HK-2 (cell line): Measurements from ENCODE around the gene TPRN.

Experiments
- DNase-seq: peaks from one replicate; pipeline ENCODE4 v3.0.0-alpha.2; 2018; ENCODE audit not compliant: unreplicated experiment

Gene TPRN

DNA sequence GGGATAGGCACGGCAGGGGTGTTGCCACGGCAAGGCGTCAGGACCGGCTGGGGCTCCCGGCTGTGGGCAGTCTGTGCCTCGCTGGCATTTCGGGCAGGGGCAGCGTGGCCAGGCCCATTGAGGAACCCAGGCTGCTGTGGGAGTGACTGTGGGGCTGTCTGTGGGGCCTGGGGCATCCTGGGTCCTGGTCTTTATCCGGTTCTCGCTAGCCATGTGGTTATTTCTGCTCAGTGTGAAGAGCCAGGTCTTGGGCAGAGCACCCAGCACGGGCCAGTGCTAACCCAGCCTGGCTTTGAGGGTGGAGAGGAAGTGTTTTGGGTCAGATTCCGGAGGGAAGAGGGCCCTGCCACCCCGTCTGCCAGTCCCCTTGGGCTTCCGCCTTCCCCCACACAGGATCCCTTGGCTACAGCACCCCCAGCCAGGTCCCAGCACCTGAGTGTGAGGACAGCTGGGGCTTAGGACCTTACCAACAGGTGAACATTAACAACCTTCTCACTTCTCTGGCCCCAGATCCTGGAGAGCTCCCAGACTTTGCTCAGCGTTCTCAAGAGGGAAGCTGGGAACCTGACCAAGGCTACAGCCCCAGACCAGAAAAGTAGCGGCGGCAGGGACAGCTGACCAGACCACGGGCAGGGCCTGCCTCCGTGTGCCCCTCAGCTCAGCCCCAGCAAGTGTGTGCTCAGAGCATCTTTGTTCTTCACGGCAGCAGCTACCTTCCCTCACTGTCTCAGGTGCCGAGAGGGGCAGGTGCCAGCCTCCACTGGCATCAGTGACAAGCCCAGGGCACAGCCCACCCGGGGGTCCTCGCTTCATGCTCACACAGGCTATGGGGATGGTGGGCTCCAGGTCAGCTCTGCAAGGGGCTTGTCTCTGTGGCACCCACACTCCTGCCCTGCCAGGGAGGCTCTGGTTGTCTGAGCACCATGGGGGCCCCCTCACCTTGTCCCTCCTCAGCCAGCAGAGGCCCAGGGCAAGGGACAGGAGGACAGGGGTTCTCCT, 10.9 kb downstream of the TPRN start:
- no peak for DNase-seq

DNA sequence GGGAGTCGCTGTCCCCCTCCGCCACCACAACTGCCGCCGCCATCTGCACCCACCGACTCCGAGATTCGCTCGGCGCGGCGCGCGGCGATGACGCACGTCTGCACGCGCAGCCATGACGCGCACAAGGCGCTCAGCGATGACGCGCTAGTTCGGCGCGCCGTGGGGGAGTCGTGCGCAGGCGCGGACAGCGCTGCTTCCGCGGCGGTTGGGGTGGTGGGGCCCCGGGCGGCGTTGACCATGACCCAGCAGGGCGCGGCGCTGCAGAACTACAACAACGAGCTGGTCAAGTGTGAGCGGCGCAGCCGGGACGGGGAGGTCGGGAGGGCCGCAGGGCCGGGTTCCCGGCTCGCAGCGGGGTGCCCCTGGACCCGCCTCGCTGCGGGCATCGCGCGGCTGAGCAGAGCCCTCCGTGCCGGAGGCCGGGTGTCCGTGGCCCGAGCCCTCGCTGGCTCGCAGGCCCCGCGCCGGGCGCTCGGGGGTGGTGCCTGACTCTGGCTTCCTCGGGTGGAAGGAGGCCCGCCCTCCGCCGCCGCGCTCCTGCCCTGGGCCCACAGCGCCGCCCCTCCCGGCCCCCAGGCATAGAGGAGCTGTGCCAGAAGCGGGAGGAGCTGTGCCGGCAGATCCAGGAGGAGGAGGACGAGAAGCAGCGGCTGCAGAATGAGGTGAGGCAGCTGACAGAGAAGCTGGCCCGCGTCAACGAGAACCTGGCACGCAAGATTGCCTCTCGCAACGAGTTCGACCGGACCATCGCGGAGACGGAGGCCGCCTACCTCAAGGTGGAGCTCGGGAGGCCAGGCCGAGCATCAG, 11.8 kb downstream of the TPRN start, which contains the start of the genes ANAPC2 and SSNA1:
TSS of gene ANAPC2 (minus strand) at position 71 of the 807 bp plus-strand sequence. CDS start at position 43, 28 bp downstream.
TSS of gene SSNA1 (plus strand) at position 187 of the 807 bp plus-strand sequence. CDS start at position 238, 51 bp downstream.
- peak; percentile 95 for DNase-seq

DNA sequence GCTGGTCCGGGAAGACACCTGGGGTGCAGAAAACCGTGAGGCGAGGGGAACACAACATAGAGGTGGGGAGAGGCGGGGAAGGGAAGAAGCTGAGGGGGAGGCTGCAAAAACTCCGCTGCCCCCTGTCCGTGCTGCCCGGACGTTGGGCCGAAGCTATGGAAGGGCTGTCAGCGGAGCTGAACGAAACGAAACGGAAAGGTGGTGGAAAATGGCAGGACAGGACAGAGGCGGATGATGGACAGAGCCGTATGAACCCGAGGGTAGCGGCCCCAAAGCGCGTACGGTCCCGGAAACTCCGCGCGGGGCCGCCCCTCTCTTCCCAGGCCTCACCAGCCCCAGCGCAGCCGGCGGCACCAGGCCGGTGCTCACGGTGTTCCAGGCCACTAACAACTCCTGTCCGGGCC, 12.5 kb downstream of the TPRN start:
- no peak for DNase-seq

DNA sequence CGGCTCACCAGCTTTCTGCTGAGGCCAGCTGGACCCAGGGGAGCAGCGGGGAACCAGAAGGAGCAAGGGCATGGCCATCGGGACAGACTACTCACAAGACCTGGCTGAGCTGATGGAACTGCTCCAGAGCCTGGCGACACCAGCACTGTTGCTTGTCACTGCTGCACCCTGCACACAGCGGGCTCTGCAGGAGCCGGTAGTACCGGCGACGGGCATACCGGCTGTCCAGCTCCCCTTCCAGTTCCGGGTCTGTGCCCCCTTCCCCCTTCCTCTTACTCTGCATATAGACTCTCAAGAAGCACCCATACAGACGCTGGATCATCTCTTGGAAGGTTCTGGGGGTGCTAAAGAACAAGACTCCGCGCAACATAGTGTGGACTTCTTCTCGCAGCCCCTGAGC, 13.2 kb downstream of the TPRN start:
- DNase-seq = no peak

DNA sequence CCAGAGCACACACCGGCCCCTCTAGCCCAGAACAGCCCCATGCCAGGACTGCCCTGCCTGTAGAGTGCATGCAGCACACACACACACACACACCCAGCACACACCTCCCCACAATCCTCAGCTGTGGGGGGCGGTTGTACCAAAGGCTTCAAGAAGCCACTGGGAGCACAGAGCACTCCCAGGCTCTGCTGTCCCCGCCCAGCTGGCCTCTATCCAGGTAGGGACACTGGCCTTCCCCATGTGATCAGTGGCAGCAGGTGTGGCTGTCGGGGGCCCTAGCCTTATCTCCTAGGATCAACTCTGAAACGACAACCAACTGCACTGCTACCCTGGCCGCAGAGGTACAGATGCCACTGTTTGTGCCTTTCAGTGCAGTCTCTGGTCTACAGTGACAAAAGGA, 14.2 kb downstream of the TPRN start:
- no peak for DNase-seq

DNA sequence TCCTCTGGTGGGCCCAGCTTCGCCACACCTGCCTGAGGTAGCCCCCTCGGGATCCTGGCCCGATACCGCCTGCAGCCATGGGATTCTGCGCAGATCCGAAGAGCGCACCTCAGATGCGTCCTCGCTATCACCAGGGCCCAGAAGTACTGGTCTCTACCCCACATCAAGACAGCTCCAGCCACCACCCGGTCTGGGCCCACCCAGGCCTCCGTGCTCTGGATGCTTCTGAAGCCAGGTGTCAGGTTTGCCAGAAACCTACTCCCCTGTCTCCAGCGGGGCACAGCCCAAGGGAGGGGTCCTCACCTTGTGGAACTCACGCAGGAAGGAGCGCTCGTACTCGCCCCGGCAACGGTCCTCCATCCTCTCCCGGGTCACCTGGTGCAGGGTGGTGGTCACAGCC, 14.6 kb downstream of the TPRN start:
- no peak for DNase-seq

DNA sequence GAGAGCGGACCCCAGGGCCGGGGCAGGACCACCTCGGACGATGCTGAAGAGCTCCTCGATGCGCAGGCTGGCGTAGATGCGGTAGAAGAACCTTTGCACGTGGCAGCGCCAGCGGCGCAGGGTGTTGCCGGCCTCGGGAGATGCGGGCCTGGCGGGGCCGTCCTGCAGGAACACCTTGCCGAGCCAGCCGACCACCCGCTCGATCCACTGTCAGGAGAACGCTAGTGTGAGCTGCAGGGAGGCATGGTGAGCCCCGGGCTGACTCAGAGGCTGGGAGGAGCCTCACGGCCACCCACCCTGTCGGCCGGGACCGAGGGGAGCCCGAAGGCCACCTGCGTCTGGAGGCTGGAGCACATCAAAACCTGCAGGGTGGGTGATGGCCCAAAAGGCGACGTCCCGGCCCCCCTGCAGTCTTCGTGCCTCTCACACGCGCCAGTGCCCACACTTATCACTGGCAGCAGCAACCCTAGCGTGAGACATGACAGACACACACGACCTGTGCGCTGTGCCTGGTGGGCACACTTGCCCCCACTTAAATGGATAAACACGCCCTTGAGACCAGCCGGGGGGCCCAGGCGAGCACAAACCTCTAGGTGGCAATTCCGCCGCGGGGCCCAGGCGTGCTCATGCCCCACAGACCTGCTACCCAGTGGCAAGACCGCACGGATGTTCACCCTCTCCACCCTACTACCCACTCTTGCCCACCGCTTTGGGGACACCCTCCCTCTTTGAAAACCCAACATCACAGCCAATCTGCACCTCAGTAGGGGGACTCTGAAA, 15.5 kb downstream of the TPRN start:
- DNase-seq = no peak

DNA sequence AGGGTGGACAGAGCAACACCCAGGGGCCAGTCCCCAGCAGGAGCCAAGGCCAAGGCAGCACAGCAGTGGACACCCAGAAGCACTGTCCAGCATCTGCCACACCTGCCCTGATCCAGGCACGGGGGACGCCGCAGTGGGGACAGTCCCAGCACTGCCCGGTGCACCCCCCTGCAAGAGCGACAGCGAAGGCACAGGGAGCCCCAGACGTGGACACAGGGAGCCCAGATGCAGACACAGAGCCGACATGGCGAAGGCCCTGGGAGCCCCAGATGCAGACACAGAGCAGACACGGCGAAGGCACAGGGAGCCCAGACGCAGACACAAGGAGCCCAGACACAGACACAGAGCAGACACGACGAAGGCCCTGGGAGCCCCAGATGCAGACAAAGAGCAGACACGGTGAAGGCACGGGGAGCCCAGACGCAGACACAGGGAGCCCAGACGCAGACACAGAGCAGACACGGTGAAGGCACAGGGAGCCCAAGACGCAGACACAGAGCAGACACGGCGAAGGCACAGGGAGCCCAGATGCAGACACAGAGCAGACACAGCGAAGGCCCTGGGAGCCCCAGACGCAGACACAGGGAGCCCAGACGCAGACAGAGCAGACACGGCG, 16.5 kb downstream of the TPRN start:
- no peak for DNase-seq

DNA sequence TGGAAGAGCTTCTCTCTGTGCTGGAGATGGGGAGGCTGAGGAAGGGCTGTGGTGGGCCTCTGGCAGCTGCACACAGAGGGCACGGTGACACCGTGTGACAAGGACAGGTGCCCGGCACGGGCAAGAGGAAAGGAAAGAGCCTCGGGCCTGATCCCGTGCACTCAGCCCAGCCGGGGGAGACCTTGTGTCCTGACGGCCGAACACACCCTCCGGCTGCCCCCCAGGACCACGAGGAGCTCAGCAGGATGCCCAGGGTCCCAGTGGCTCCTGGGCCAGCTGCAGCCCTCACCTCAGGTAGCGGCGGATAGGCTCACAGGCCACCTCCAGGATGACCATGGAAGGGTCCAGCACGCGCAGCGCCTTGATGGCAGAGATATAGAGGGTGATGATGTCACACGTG, 17.7 kb downstream of the TPRN start:
- DNase-seq = no peak

DNA sequence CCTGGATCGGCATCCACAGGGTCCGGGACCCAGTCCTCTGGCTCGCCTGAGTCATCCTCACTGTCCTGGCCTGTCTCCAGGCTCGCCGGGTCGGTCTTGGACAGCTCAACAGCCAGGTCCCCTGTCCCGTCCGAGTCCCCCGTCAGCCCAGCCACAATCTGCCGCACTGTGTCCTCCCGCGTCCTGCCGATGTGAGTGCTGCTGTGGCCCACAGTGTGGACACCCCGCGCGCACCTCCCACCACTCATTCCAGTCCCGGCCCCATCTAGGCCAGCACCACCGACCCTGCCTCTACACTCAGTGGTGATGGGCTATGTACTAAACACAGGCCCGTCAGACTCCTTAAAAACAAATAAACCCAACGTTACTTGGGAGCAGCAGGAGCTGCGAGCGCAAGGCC, 18.9 kb downstream of the TPRN start:
- no peak for DNase-seq

DNA sequence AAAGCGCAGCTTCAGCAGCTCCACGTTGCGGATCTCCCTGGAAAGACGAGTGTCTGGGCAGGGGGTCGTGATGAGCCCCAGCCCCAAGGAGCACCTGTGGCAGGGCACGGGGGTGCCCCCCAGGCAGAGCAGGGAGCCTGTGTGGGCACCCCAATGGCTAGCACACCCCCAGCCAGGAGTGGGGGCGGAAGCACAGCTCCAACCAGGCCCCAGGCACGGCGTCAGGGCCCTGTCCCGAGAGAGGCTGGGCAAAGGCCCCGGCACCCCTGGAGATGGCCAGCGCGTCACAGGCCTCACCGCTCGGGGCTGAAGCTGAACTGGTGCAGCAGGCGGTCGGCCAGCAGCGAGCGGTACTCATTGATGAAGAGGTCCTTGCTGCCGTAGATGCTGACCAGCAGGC, 20.1 kb downstream of the TPRN start:
- no peak for DNase-seq

DNA sequence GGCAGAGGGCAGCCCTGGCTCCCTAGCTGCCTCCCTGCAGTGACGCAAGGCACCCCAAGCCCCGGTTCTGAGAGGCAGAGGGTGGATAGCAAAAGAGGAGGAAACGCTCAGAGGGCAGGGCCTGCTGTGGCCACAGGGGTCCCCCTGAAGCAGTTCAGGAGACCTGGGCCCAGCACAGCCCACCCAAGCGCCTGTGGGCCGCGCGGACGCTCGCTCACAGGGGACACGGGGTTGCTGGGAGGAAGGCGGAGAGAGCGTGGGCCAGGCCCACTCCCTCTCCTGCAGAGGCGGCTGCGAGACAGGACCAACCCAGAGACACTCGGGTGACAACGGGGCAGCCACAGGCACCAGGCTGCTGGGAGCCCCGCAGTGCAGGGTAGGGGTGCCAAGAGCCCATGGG, 20.8 kb downstream of the TPRN start:
- DNase-seq = no peak

DNA sequence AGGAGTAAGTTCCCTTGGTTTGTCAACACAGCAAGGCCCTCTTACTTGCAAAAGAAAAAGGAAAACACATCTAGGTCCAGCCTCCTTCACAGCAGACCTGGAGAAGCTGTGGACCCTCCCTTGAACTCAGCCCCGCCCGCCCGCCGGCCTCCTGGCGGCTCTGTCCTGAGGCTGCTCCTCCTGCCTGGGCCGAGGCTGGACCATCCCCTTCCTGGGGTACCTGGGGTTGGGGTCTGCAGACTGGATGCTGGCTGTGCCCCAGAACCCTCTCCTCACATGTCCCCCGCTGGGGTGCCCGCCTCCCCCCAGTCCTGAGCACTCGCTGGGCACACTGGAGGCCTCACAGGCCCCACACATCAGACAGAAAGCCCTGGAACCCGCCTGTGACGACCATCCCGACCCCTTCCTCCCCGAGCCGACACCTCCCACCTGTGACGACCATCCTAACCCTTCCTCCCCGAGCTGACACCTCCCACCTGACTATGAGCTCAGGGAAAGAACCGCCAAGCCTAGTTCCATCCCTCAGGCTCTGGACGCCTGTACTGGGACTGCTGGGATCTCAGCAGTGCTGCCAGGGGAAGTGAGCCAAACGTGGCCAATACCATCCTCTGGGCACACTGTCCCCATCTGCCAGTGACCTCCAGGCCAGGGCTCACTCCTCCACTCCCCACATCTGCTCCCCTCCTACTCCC, 21.5 kb downstream of the TPRN start:
- no peak for DNase-seq

DNA sequence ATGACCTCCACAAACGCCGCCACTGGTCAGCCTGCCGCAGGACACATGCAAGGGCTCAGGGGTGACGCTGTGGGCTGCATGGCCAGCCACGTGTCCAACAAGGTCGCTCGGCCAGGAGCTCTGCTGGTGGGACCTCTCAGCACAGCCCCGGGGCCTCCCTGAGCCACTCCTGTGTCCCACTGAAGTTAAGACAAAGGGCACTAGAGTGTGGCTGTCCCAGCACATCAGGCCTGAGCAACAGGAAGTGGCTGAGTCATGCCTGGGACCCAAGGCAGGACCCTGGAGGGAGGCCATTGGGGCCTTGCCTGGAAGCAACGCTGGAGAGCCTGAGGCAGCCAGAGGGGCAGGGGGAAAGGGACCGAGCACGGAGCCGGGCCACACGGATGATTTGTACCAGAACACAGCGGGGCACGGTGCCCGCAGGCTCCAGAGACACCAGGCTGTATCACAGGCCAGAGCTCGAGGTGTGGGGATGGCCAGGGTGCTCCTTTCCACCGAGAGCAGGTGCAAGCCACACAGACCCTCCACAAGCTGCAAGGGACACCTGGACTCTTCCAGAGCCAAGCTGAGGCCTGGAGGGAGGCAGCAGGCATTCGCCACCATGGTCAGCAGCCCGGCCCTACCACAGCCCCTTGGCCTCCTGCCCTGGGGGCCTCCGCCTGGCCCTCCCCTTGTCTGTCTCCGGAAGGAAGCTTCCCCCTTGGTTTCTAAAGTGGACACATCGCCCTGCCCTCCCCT, 22.2 kb downstream of the TPRN start:
- DNase-seq = peak; percentile 47

DNA sequence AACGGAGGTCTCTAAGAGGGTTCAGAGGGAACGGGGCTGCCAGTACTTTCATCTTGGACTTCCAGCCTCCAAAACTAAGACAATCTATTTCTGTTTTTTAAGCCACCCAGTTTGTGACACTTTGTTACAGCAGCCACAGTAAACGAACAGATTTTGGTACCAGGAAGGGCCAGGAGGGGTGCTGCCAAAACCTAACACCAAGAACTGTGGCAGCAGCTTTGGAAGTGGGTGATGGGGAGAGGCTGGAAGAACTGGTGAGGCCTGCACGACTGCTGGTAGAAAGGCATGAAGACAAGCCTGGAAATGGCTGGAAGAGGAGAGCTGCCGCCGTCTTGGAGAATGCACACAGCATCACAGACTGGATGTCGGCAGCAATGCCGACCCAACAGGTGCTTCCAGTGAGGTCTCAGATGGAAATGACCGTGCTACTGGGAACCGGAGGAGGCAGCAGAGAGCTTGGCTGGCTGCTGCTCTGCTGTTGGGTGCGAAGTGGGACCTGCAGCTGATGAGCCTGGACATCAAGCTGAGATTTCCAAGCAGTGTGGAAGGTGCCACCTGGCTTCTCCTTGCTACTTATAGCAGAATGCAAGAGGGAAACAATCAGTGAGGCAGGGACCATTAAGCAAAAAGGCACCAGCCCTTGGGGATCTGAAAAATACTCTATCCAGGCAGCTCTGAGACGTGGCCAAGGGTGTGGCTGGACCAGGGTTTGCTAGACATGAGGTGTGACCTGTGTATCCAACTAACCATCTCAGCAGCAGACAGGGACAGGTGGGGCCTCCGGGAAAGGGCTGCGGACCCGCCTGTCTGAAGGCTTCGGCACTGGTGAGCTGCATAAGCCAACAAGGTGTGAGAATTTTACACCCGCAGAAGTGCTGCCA, 24.0 kb downstream of the TPRN start:
- DNase-seq = no peak

DNA sequence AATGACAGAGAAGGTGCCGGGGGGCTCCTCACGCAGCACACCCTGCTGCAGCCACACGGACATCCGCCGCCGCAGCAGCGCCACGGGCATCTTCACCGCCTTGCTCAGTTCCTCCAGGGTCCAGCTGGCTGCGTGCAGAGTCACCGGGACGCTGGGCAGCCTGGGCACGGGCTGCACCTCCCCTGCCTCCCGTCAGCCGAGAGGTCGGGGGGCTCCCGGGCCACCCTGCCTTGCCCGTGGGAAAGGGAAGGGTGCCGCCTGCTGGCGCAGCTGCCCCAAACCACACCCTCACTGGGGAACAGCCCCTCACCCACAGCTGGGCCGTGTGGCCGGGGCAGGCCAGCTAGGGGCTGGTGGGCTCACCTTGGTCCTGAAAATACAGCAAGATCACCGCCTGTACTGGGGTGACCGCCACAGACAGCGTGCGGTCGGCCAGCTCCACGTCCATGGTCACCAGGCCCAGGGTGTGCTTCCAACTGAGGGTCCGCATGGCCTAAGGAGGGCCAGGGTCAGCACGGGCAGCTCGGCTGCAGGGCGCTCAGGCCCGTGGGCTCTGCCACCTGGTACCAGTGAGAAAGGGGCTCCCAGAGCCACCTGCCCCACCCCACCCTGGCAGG, 25.1 kb downstream of the TPRN start:
- no peak for DNase-seq

DNA sequence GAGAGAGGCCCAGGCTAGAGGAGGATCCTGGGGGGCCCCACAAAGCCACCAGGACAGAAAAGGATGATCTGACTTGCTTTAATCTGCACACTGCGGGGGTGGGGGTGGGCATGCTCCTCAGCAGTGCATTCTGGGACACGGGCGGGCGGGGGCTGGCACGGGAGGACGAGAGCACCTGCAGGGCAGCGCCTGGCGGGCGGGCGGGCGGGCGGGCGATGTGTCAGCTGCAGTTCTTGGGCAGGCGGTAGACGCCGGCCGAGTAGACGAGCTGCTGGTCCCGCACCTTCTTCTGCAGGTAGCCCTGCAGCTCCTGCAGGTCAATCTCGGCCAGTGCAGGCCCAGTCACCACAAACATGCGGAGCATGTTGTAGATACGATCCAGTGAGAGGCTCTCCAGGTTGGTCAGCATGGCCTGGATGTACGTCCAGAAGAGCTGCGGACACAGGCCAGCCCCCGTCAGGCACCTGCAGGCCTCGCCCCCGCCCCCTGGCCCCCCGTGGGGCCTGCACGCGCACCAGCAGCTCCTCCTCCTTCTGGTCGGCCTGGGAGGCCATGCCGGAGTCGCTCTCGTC, 25.7 kb downstream of the TPRN start:
- no peak for DNase-seq
